ENCODE results near the gene RBBP7. TPM values are rescaled to one million over a fixed set of nuclear protein-coding genes. Genes with fewer than 3 reads are reported as not detected.

Gene RBBP7
- total and polyA plus RNA-seq, 2 donors (not counting 3 experiments of a cell fraction or from before 2014, with no cell fraction given): 81.5 to 130 TPM

DNA sequence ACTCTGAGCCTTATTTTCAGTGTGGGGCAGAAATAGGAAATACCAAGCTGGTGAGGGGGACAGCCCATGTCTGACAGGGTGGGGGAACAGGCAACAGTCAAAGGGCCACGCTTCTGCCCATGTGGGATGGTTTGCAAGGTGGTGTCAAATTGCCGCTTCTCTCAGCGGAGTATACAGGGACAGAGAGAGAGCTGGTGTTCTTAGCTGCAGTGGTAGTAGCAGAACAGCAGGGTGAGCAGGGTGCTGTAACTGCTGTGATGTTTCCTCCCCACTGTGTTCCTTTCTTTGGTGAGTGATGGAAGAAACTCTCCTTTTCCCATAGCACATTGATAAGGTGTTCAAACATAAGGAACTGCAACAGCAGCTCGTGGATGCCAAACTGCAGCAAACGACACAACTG, 37.9 kb downstream of the RBBP7 start:
- CTCF ChIA-PET: interaction anchor here (1.1 kb wide), 1 partner anchor 214 kb away, joined by 4 read pairs; no protein-coding TSS in a partner anchor
- Histone ChIP-seq H3K4me2 (ENCODE audit: insufficient read depth, low read length) (no peak overlapping the region), H3K36me3 (ENCODE audit: control insufficient read depth in 2 of 2, extremely low read depth in 1 of 2, insufficient read depth in 2 of 2, low read length in 2 of 2) (no peaks in the 10 kb centered on the region), H3K9me1 (replicated peaks; ENCODE audit: control insufficient read depth, extremely low read depth, insufficient read depth, low read length) (no peaks in the 10 kb centered on the region), H3K9me3 (replicated peaks; ENCODE audit: control insufficient read depth, insufficient read depth, low read length) (no peaks in the 10 kb centered on the region), H3K4me1 (ENCODE audit: control insufficient read depth, extremely low read depth, insufficient read depth, low read length) (peaks cover 16% of the 10 kb centered on the region), H3K79me2 (ENCODE audit: control insufficient read depth, insufficient read depth, low read length) (no peaks in the 10 kb centered on the region), H2AFZ (ENCODE audit: low read depth, low read length) (no peak overlapping the region), H4K20me1 (replicated peaks; ENCODE audit: control insufficient read depth, extremely low read depth, insufficient read depth, low read length) (no peaks in the 10 kb centered on the region), H3K9ac (replicated peaks; ENCODE audit: extremely low read depth, insufficient read depth, low read length) (no peak overlapping the region), H3K27ac (ENCODE audit: insufficient read depth, low read depth, low read length) (no peak overlapping the region), H3K27me3 (ENCODE audit: control insufficient read depth in 2 of 2, insufficient read depth in 2 of 2, low read length in 2 of 2) (no peaks in the 10 kb centered on the region), H3K4me3 (replicated peaks in 1 of 3; ENCODE audit: insufficient read depth in 1 of 3, low read depth in 1 of 3, low read length in 3 of 3) (no peak overlapping the region)
- no peak for TF ChIP-seq POLR2A (IDR thresholded peaks at IDR 0.05; ENCODE audit: low read depth, low read length)
- TF ChIP-seq MYC (IDR thresholded peaks at IDR 0.05; ENCODE audit: low read depth, low read length): no peak
- TF ChIP-seq CTCF (IDR thresholded peaks at IDR 0.05; ENCODE audit: extremely low read depth in 1 of 2, insufficient read depth in 1 of 2, low read depth in 1 of 2, low read length in 2 of 2): no peak
- no peak for TF ChIP-seq POLR2AphosphoS5 (IDR thresholded peaks at IDR 0.05; ENCODE audit: insufficient read depth, low read depth, low read length)
- TF ChIP-seq FOS (IDR thresholded peaks at IDR 0.05; ENCODE audit: borderline replicate concordance, insufficient read depth, low read length): no peak
- TF ChIP-seq EZH2 (IDR thresholded peaks at IDR 0.05; ENCODE audit: borderline replicate concordance, low read depth, low read length, severe bottlenecking): no peak
- no peak for TF ChIP-seq JUN (IDR thresholded peaks at IDR 0.05; ENCODE audit: borderline replicate concordance, insufficient read depth, insufficient read length, low read depth)
- TF ChIP-seq, protein P1, sequence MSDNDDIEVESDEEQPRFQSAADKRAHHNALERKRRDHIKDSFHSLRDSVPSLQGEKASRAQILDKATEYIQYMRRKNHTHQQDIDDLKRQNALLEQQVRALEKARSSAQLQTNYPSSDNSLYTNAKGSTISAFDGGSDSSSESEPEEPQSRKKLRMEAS (IDR thresholded peaks at IDR 0.05; ENCODE audit: insufficient read depth, insufficient read length): no peak
- no peak for TF ChIP-seq GATA2 (IDR thresholded peaks at IDR 0.05; ENCODE audit: insufficient read depth, insufficient read length, low read depth, low read length)
- DNase-seq (ENCODE audit: low read depth, low spot score) (no peak), FAIRE-seq (no peak)
- POLR2A ChIA-PET: no interaction called here
- no TSS peak for BruUV-seq (replicated peaks)
- dilution Hi-C loops (cut with MboI; ENCODE audit: extremely low pct_ligation_motif_present, low sequenced_read_pairs): no loop called here
- intact Hi-C loops (cut with micrococcal nuclease): no loop called here

All from endothelial cell of umbilical vein (primary cell).